Endodermal cell (in vitro differentiated cells): ENCODE data around the gene HOTAIR. TPM values are rescaled to one million over a fixed set of nuclear protein-coding genes. Genes with fewer than 3 reads are reported as not detected.

Source experiments
- DNase-seq: peaks from one replicate; pipeline ENCODE4 v3.0.0-alpha.2; 2017
- H3K27ac ChIP-seq: 2 replicates; pipeline ENCODE4 v1.5.1; 2013; ENCODE audit warnings: mild to moderate bottlenecking, low read depth, low read length, moderate library complexity
- H3K27me3 ChIP-seq: 2 replicates; pipeline ENCODE4 v1.6.1; 2013; ENCODE audit warnings: mild to moderate bottlenecking, low read length, moderate library complexity; ENCODE audit not compliant: insufficient read depth, control insufficient read depth, poor library complexity, severe bottlenecking
- H3K36me3 ChIP-seq: 2 replicates; pipeline ENCODE4 v1.7.0; 2013; ENCODE audit warnings: mild to moderate bottlenecking, low read length, moderate library complexity; ENCODE audit not compliant: control insufficient read depth, insufficient read depth
- H3K4me1 ChIP-seq: one replicate; pipeline ENCODE4 v1.7.0; 2013; ENCODE audit warnings: low read length; ENCODE audit not compliant: control insufficient read depth, insufficient read depth
- H3K4me3 ChIP-seq: 2 replicates; pipeline ENCODE4 v1.5.1; 2013; ENCODE audit warnings: mild to moderate bottlenecking, low read length, moderate library complexity
- H3K9ac ChIP-seq: 2 replicates; pipeline ENCODE4 v1.6.1; 2013; ENCODE audit warnings: mild to moderate bottlenecking, low read length, moderate library complexity; ENCODE audit not compliant: poor library complexity, severe bottlenecking; ENCODE audit errors: extremely low read depth
- H3K9me3 ChIP-seq: 2 replicates; pipeline ENCODE4 v1.6.1; 2013; ENCODE audit warnings: mild to moderate bottlenecking, low read length, moderate library complexity; ENCODE audit not compliant: control insufficient read depth
- H3K27ac Mint-ChIP-seq: 2 replicates; pipeline ENCODE4 v1.8.0; 2020; ENCODE audit warnings: mixed read lengths
- H3K27me3 Mint-ChIP-seq: 2 replicates; pipeline ENCODE4 v1.8.0; 2021; ENCODE audit warnings: mild to moderate bottlenecking, mixed read lengths; ENCODE audit not compliant: insufficient read depth
- H3K36me3 Mint-ChIP-seq: 2 replicates; pipeline ENCODE4 v1.8.0; 2020; ENCODE audit warnings: low read depth, mixed read lengths
- H3K4me1 Mint-ChIP-seq: 2 replicates; pipeline ENCODE4 v1.8.0; 2020; ENCODE audit warnings: mixed read lengths
- H3K4me3 Mint-ChIP-seq: 2 replicates; pipeline ENCODE4 v1.8.0; 2020; ENCODE audit warnings: mild to moderate bottlenecking, moderate library complexity, mixed read lengths
- H3K9me3 Mint-ChIP-seq: 2 replicates; pipeline ENCODE4 v1.8.0; 2020; ENCODE audit warnings: mild to moderate bottlenecking, mixed read lengths
- WGBS, 2 experiments: methylation state at CpG; one replicate each; pipeline versions ENCODE4 v1.1.5 to v1.1.7; 2013; ENCODE audit warnings: missing lambda C conversion rate in 2 of 2, mixed read lengths in 1 of 2; ENCODE audit not compliant: insufficient coverage in 1 of 2, insufficient read length in 1 of 2; 5-methylcytosine and 5-hydroxymethylcytosine counted together
- total RNA-seq, 2 donors: library from RNA; stranded (reverse); fragmentation: NEBNext Ultra II Directional in 1 of 2; extraction: Animal tissue kit (Norgen Biotek cat#: 25700) in 1 of 2; gene quantifications; 2 replicates in 1 of 2; 3 replicates in 1 of 2; pipeline ENCODE4 v1.2.1, GENCODE V29; 2021
- TF ChIP-seq, protein P1 (sequence below): fragments of 200-600 bp; sonication (generic); conservative IDR thresholded peaks from 2 replicates; pipeline ENCODE4 v1.5.0; 2021; ENCODE audit warnings: antibody characterized with exemption, mild to moderate bottlenecking

HOTAIR gene
- total RNA-seq, 2 donors from 2014 or later = not detected

GRCh38 chr12:53937596-53938325 lies 37.0 kb downstream of the HOTAIR start:
- no peaks in the 10 kb centered on the region for H3K4me1 ChIP-seq
- Mint-ChIP-seq H3K4me3 (no peak overlapping the region), H3K27me3 (peaks cover 98% of the 10 kb centered on the region), H3K9me3 (peaks cover 12% of the 10 kb centered on the region), H3K4me1 (peaks cover 5% of the 10 kb centered on the region), H3K27ac (no peak overlapping the region), H3K36me3 (no peaks in the 10 kb centered on the region)
- H3K36me3 ChIP-seq = no peaks in the 10 kb centered on the region
- H3K4me3 ChIP-seq = no peak overlapping the region
- H3K9ac ChIP-seq = no peak overlapping the region
- peaks cover 9% of the 10 kb centered on the region for H3K9me3 ChIP-seq
- TF ChIP-seq, protein P1, sequence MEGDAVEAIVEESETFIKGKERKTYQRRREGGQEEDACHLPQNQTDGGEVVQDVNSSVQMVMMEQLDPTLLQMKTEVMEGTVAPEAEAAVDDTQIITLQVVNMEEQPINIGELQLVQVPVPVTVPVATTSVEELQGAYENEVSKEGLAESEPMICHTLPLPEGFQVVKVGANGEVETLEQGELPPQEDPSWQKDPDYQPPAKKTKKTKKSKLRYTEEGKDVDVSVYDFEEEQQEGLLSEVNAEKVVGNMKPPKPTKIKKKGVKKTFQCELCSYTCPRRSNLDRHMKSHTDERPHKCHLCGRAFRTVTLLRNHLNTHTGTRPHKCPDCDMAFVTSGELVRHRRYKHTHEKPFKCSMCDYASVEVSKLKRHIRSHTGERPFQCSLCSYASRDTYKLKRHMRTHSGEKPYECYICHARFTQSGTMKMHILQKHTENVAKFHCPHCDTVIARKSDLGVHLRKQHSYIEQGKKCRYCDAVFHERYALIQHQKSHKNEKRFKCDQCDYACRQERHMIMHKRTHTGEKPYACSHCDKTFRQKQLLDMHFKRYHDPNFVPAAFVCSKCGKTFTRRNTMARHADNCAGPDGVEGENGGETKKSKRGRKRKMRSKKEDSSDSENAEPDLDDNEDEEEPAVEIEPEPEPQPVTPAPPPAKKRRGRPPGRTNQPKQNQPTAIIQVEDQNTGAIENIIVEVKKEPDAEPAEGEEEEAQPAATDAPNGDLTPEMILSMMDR = no peak
- 44 to 48% methylated on average over 16 to 23 of the region's 23 CpGs for WGBS, 2 experiments
- H3K27ac ChIP-seq = no peak overlapping the region
- peaks cover 100% of the 10 kb centered on the region for H3K27me3 ChIP-seq
- DNase-seq = no peak

DNA sequence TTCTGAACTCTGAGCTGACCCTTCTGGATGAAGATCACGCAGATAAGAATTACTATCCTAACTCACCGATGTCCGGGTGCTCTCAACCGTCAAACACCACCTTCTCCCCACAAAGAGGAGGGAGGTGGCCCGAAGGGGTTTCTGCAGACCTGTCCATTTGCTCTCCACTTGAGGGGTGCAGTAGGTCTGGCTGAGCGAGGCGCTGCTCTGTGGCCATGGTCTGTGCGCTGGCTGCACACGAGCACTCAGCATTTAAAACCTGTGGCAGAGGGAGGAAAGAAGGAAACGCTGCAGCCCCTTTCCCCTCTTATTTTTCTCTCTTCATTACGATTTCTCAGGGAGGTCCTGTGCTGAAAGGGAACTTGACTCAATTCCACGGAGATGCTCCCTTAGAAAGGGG lies 37.7 kb downstream of the HOTAIR start:
- Histone ChIP-seq H3K9me3 (peaks cover 9% of the 10 kb centered on the region), H3K27ac (no peak overlapping the region), H3K4me1 (no peaks in the 10 kb centered on the region), H3K9ac (no peak overlapping the region), H3K36me3 (no peaks in the 10 kb centered on the region), H3K27me3 (peaks cover 100% of the 10 kb centered on the region), H3K4me3 (no peak overlapping the region)
- Mint-ChIP-seq H3K27ac (no peak overlapping the region), H3K36me3 (no peaks in the 10 kb centered on the region), H3K4me1 (peaks cover 5% of the 10 kb centered on the region), H3K4me3 (no peak overlapping the region), H3K9me3 (peaks cover 12% of the 10 kb centered on the region), H3K27me3 (peaks cover 98% of the 10 kb centered on the region)
- WGBS, 2 experiments = 37 to 52% methylated on average over 2 to 12 of the region's 12 CpGs
- TF ChIP-seq, protein P1 = no peak
- DNase-seq = no peak

DNA sequence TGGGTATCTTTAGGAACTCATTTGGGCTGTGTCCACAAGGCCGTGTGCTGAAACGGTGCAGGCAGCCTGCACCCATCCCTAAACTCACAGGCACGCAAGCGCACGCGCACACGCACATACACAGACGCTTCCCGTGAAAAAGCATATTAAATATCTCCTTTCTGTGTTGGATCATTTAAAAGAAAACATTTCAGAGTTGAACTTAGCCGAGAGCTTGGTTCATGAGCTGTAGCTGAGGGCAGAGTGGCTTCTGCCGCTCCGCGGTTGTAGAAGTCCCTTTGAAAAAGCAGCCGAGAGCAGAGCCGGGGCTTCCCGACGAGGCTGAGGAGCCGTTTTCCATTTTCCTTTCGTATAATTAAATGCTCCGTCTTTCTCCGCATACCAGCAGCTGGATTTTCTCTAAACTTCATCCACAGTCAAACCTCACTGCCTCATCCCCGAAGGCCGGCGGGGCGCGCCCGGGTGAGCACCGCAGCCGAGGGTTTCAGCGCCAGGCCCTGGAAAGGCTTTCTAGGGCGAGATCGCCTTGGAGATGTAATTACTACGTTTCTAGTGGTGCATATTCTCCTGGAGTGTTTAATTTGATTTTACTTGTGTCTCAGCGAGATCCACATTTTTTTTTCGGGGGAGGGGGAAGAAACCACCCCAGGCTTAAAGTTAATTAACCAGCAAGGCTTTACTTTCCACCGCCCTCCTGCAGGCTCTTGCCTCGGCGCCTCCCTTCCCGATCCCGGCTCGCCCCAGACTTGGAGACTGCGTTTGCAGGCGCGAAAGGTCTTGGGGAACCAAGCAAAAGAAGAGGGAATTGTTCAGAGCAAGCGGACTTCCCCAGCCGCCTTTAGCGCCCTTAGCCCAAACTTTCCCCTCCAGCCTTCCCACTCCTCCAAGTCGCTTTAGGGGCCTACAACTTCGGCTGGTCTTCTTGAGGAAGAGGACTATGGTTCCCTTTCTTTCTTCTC lies 39.1 kb downstream of the HOTAIR start:
- peaks cover 5% of the 10 kb centered on the region for H3K4me1 Mint-ChIP-seq
- H3K9me3 Mint-ChIP-seq = peaks cover 13% of the 10 kb centered on the region
- Histone ChIP-seq H3K27ac (no peak overlapping the region), H3K4me1 (no peaks in the 10 kb centered on the region), H3K36me3 (no peaks in the 10 kb centered on the region), H3K4me3 (no peak overlapping the region), H3K9ac (no peak overlapping the region), H3K9me3 (peaks cover 9% of the 10 kb centered on the region), H3K27me3 (peaks cover 100% of the 10 kb centered on the region)
- DNase-seq = peak; percentile 70
- TF ChIP-seq, protein P1 = no peak
- no peak overlapping the region for H3K27ac Mint-ChIP-seq
- no peaks in the 10 kb centered on the region for H3K36me3 Mint-ChIP-seq
- H3K27me3 Mint-ChIP-seq = peaks cover 99% of the 10 kb centered on the region
- H3K4me3 Mint-ChIP-seq = peak overlapping the region; percentile 12
- WGBS, 2 experiments = 19 to 21% methylated on average over 11 to 49 of the region's 49 CpGs
